SH-SY5Y (cell line): Measurements from ENCODE around the gene PDK4.

ENCODE experiments used
- GATA2 ChIP-seq: IDR thresholded peaks from 2 replicates; pipeline ENCODE4 v1.6.1; 2011; ENCODE audit warnings: mild to moderate bottlenecking, low read depth, low read length
- GATA3 ChIP-seq: IDR thresholded peaks from 2 replicates; pipeline ENCODE4 v1.6.1; 2011; ENCODE audit warnings: low read depth, mild to moderate bottlenecking, low read length, moderate library complexity

GRCh38 chr7:95535662-95536061 is 60.7 kb downstream of the PDK4 start:
- TF ChIP-seq GATA2 (no peak), GATA3 (no peak)
